GM18909 (cell line): ENCODE measurements around the gene METAP1D.

ENCODE experiments used
- ATAC-seq: cut with Tn5 transposase; IDR thresholded peaks from one replicate; pipeline ENCODE4 v1.9.1; 2021; ENCODE audit warnings: mild to moderate bottlenecking; ENCODE audit not compliant: unreplicated experiment, poor library complexity

METAP1D gene

DNA sequence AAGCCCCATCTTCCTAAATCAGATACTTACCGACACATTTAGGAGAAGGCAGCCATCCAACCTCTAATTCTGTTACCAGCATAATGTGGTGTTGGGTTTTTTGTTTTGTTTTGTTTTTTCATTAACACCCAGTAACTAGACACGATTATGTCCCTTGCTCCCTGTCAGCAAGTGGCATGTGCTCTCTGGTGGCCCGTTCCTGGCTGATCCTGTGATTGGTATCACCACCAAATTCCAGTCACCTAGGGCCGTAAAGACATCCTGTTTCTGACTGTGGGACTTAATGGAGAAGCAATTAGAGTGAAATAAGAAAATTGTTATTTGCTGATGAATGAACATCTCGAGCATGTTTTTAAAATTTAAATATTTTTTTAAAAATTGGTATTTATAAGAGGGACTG lies 79.7 kb downstream of the METAP1D start:
- no peak for ATAC-seq

DNA sequence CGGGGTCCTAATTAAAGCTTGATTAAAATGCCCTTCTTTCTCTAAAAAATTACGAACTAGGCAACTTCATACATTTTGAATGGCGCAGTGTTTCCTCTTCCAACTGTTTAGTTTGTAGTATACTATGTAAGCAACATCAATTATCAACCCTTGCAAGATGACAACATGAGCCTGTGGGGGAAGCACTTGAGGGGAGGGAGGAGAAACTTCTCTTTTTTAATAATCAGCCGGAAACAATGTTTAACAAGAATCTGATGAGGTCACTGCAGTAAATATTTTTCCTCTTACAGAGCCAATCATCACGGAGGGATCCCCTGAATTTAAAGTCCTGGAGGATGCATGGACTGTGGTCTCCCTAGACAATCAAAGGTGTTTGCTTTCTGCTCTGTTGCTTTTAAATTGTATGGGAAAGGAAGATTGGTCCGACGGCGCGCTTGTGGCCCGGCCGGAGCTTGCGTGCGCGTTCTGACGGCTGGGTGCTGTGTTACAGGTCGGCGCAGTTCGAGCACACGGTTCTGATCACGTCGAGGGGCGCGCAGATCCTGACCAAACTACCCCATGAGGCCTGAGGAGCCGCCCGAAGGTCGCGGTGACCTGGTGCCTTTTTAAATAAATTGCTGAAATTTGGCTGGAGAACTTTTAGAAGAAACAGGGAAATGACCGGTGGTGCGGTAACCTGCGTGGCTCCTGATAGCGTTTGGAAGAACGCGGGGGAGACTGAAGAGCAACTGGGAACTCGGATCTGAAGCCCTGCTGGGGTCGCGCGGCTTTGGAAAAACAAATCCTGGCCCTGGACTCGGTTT lies 80.3 kb downstream of the METAP1D start:
- ATAC-seq, result no peak

DNA sequence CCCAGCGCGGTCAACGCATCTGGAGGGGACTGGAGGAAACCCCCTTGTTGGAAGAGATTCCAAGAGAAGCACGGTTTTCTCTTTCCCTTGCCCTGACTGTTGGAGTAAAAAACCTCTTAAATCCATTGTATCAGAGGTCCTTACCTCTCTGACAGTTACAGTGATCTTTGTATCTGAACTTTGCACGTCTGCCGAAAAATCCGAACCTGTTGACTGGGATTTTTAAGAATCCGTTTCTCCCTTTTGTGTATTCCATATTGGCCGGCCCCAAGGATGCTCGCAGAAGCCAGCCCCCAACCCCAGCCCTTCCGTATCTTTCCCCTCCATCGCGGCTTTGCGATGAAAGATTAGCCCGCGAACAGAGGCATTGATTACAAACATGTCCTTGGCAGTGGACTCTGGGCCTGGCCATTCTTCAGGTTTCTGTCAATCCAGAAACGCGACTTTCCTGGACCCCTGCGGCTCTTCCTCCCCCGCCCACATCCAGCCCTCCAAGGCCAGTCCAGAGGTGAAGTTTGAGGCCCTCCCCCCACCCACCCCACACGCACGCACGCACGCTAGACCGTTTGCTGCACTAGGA lies 81.0 kb downstream of the METAP1D start:
- ATAC-seq, result no peak

DNA sequence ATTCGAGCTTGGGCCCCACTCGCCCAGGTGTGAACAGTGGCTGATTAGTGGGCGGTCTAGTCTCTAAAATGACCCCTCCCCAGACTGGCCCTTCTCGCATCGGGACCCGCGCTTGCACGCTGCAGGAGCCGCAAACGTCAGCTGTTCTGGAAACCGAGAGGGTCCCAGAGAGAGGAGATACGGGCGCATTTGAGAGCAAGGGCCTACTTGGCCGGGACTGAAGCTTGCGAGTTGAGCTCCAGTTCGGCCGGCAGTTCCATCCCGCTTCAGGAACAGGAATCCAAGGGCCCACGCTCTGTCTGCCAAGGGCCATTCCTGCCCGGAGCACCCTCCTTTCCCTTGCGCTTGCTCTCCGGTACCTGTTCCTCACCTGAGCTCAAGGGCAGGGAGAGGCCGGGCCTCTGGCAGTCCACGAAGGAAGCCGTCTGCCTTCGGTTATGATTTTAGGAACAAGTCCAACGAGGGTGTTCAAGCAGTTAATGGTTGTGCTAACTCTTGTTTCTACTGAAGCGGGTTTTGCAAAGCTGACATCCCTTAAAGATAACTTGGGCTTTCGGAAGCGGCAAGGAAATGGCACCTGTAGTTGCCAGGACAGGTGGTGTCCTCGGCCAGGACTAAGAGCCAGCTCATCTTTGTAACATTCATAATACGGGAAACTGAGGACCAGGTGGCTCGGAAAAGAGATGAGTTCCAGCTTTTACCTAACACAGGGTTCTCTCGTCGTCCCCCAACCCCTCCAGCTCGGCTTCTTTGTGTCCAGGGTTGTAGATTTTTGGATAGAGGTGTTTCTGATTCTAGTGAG lies 81.7 kb downstream of the METAP1D start:
- ATAC-seq, result no peak

DNA sequence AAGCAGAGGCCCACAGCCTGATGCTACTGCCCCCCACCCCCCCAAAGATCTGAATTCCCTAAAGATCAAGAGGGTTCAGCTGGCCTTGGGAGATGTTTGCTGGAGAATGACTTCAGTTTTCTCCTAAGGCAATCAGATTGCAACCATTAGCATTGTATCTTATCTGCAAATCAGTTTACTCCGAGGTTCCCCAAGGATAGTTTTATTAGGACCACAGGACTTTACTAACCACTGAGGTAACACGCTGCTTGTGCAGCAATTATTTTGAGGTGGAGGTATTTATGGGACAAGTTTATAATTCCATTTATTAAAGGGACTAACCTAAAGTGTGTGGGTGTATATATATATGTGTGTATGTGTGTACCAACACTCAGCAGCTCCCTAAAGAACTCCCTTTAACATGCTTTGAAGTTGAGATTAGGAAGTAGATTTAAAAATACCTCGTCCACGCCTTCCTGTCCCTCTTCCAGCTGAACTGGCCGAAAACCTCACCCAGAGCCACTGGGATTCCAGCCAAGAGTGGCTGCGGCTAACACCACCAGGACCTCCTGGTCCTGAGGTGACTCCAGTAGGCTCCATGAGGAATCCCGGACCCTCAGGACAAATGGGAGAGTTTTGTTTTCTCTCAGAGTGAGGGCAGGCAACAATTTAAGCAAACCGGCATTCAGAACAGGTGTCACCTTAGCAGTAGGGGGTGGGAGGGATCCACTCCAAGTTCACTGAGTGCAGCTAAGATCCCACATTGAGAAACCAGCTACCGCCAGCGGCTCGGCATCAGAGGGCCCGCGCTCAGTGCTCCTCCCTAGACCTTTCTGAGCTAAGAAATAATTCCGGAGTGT lies 82.6 kb downstream of the METAP1D start:
- no peak for ATAC-seq

DNA sequence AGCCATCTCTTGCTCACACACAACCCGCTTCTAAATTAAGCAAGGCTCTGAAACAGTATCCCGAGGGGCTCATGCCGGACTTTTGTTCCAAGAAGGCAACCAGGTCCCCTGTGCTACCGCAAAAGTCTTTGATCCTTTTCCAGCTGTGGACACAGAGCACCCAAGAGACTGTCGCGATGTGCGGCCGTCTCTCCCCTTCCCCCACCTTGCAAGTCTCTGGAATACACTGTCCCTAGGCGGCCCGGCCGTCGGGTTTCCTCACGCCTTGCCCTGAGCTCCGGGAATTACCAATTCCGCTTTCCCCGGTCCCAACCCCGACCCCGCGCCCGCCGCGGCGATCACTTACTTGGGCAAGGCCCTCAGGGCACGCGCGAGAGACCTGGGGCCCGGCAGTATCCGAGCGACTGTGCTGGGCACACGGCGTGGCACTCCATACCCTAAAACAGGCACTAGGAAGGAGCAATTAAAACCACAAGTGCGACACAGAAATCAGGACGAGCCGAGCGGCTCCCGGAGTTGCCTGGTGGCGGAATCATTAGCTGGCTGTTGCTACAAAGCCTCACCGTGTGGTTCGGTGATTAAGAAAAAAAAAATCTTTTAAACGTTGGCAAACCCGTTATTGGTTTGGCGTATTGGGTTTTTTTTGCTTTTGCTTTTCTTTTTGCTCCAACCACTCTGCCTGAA lies 83.3 kb downstream of the METAP1D start:
- no peak for ATAC-seq

DNA sequence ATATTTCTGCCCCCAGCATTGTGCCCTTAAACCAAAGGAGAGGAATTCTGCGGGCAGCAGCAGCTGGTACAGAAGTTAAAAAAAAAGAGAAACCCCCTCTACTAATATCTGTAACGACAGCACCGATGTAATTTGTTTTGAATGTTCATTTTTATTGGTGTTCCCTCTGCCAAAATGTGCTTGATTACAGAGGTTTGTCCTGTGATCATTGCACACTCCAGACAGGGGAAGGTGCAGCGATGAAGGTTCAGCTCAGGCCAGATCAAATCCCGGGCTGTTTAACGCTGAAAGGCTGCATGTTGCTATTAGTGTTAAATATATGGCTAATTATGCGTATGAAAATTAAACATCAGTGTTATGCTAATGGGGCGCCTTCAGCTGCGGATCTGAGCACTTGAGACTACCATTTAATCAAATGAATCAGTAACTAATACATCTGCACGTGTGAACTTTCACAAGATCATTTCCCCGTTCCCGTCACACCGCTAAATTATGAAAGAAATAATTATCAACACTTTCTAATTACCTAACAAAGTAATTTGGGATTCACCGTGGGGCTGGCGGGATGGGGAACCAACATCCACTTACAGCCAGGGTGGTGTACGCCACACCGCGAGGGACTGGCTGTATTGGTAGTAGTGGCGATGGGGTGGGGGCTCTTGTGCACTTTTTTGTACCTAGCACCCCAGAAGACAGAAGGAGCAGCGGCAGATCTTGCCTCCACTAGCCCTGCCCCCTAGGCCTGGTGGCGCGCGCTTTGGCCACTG lies 84.1 kb downstream of the METAP1D start:
- no peak for ATAC-seq

DNA sequence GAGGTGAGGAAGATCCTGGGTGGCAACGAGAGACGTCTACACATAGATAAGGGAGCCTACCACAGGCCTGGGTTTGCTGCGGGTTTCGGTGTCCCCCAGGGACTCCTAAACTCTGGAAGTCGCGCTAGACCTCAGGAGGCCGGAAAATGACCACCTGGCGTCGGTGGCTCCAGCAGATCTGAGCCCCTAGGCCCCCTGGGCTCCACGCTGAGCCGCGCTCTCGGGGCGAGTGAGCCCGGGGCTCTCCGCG lies 84.6 kb downstream of the METAP1D start:
- ATAC-seq, result no peak

DNA sequence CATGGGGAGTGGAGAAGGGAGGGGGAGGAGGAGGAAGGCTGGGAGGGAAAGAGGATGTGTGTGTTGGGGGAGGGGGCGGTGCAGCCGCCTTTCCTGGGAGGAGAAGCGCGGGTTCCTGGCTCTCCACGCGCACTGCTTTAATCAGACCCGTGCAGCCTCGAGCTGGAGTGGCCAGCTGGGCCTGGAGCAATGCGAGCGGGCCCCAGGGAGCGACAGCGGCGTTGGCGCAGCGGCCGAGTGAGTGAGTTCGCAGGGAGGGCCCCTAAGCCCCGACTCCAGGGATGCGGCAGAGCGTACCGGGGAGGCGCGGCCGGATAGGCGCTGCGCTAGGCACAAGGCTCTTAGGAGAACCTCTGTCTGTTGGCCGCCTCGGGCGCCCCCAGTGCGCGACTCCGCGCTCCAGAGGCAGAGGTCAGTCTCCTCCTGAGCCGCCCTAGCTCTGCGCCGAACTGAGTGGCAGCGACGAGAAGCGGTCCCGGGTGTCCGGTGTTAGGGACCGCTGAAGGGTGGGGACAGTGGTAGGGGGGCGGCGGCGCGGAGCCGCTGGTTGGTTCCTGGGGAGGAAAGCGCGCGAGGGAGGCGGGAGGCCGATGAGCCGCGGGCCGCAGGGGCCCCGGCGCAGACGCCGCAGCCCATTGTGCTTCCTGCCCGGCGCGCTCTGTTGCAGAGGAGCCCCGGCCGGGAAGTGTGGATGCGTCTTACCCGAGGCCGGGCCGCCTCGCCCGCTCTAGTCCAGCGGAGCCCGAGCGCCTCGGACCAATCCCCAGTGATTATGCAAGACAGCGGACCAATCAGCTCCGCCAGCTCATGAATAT lies 85.1 kb downstream of the METAP1D start:
- ATAC-seq, result peak; percentile 86

DNA sequence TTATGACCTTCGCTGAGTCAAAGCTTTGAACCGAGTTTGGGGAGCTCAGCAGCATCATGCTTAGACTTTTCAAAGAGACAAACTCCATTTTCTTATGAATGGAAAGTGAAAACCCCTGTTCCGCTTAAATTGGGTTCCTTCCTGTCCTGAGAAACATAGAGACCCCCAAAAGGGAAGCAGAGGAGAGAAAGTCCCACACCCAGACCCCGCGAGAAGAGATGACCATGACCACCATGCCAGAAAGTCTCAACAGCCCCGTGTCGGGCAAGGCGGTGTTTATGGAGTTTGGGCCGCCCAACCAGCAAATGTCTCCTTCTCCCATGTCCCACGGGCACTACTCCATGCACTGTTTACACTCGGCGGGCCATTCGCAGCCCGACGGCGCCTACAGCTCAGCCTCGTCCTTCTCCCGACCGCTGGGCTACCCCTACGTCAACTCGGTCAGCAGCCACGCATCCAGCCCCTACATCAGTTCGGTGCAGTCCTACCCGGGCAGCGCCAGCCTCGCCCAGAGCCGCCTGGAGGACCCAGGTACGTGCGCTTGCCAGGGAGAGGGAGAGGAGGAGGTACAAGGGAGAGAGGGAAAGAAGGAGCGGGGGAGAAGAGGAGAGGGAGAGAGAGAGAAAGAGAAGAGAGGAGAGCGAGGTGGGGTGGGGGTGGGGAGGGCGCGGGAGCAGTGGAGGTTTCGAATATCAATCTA lies 85.9 kb downstream of the METAP1D start, which contains the start of gene DLX1:
Gene DLX1 (plus strand): TSS at position 48 of the 700 bp plus-strand sequence. CDS start 171 bp downstream, at position 219.
- ATAC-seq, result no peak

DNA sequence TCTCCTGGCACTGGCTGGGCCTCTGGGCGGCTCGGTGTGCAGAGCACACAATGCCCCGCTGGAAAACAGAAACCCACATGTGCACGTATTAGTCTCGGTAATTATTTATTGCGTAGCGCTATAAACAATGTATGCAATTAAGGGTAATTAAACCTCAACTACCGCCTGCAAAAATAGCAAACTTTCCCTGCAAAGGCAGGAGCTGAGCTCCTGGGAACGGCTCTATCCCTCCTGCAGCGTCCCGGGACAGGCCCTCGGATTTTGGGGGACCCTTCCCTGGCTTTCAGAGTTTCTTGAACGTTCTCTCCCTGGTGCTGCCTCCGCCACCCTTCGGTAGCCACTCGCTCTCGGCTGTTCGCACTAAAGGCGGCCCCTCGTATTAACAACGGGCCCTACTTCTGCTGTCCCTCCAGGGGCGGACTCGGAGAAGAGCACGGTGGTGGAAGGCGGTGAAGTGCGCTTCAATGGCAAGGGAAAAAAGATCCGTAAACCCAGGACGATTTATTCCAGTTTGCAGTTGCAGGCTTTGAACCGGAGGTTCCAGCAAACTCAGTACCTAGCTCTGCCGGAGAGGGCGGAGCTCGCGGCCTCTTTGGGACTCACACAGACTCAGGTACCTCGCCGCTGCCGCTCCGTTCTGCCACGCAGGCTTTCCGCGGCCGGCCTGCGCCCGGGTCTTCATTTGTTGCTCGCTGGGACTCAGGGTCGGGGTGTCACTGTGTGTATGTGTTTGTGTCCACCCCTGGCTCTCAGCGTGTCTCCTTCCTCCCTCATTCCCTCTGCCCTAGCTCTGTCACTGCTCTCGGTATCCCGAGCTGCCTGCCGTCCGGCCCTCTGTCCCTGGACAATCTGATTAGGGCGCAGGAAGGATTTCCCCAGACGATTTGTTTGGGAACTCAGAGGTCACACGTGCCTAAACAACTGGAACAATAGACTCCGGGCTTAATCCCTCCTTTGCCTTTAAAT lies 86.8 kb downstream of the METAP1D start:
- ATAC-seq, result no peak

DNA sequence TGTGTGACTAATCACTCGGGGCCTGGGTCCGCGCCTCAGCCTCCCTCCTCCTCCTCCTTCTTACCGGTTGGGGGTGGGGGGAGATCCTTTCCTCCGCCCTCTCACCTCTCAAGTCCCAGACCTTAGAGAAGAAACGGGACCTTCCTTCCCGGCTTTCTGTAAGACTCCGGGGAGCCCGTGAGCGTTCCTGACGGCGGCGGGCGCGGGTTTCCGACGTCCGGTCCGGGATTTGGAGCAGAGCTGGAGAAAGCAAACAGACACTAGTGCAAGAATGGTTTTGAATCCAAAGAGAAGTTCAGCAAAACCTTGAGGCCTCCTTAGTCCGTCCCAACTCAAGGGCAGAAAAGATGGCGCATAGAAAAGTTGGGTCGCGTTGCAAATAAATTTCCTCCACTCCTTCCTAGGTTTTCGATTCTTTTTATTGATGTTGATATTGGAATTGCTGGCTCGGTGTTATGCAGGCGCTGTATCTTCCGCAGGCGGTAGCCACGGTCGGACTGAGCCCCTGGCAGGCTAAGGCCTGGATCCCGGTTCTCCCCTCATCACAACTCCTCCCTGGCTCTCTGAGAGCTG lies 87.5 kb downstream of the METAP1D start:
- no peak for ATAC-seq

DNA sequence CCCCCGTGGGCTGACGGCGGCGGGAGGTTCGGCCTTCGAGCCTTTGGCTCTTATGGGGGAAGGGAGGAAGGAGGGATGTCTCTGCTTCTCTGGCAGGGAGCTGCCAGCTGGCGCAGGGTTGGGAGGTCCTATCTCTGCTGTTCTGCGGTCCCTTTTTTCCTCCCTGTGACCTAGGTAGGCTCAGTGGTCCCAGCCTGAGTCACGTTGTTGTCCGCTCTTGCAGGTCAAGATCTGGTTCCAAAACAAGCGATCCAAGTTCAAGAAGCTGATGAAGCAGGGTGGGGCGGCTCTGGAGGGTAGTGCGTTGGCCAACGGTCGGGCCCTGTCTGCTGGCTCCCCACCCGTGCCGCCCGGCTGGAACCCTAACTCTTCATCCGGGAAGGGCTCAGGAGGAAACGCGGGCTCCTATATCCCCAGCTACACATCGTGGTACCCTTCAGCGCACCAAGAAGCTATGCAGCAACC lies 88.1 kb downstream of the METAP1D start:
- ATAC-seq, result no peak

DNA sequence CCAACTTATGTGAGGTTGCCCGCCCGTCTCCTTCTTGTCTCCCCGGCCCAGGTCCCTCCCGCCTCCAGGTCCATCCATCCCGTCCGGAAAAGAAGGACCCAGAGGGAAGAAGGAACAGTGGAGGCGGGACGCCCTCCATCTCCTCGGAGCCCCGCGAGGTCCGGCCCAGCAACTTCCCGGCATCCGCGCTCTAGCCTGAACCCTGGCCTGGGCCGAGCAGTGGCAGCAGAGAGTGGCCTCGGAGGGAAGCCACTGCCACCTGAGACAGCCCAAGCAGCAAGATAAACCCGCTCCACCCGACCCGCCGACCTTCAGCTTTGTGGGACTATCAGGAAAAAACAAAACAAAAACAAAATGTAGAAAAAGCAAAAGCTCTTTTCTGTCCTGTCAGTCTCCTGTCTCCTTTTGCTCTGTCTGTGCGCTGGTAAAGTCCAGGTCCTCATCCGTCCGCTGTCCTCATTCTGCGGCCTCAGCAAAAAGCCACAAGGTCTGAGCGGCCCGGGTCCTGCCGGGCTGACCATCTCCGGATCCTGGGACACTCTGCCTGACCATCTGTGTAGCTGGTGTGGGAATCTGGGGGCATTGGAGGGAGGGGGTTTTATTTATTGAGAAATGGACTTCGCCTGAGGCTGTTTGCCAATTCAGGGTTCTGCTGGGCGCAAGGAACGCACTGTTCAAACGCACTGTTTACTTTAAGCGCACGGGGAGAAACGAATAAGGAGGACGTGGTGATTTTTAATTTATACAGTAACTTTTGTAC lies 88.7 kb downstream of the METAP1D start:
- no peak for ATAC-seq

DNA sequence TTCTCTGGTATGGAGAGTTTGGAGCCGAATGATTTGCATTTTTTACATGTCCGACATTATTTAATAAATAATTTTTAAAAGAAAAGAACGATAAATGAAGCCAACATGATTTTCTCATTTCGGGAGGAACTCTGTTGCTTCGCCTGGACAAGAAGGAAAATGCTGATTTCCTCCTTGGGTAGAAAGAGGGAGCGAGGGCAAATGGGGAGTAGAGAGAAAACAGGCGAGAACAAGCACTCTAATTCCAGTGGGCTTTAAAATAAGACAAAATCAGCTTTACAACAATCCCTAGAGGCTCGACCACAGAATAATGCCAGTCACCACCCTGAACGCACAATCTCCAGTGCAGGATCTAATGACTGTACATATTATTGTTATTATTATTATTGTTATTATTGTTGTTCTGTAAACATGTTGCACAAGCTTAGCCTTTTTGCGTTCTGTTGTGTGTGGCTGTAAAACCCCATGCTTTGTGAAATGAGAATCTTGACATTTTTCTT lies 89.3 kb downstream of the METAP1D start:
- ATAC-seq, result no peak
